ENCODE measurements around the gene ACKR3.

ACKR3 gene

GRCh38 chr2:236529606-236530005 lies 40.0 kb upstream of the ACKR3 start:
- no peak for DNase-seq (ENCODE audit: low read depth)
- no peak for TF ChIP-seq CTCF (IDR thresholded peaks at IDR 0.05; ENCODE audit: low read depth, low read length, missing control alignments)
- H3K4me3 ChIP-seq (ENCODE audit: low read depth, low read length), result no peak overlapping the region

DNA sequence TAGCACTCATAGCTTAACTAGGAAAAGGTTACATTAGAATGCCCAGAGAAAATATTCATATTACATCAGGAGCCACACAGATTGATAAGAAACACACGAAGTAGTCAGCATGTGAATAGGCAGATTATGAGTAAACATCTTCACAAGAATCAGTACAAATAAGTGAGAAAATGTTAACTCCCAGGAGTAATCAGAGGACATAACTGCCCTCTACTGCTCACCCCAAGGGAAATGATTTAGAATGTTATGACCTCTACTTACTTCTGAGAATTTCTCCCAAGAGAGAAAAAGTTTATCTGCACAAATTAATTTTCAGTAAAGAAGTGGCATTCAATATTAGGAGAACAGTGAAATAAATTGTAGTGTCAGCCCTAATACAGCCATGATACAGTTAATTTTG lies 39.1 kb upstream of the ACKR3 start:
- TF ChIP-seq CTCF (IDR thresholded peaks at IDR 0.05; ENCODE audit: low read depth, low read length, missing control alignments), result no peak
- no peak for DNase-seq (ENCODE audit: low read depth)
- H3K4me3 ChIP-seq (ENCODE audit: low read depth, low read length), result no peak overlapping the region

DNA sequence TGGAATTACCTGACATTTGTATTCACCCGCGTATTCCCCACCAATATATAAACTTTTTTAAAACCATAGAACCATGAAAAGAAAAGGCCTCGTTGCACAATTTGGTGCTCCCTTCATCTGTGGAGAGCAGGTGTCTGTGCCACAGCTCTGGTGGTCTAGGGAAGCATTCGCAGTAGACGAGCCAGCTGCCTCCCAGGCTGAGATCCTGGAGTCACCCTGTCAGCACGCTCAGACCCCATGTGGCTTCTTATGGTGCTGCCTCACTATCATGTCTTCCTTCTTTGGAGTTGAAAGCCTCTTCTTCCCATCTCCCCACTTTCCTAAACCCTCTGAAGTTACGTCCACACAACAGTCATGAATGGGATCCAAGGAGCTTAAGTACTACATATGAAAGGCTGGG lies 38.4 kb upstream of the ACKR3 start:
- DNase-seq (ENCODE audit: low read depth), result no peak
- TF ChIP-seq CTCF (IDR thresholded peaks at IDR 0.05; ENCODE audit: low read depth, low read length, missing control alignments), result no peak
- no peak overlapping the region for H3K4me3 ChIP-seq (ENCODE audit: low read depth, low read length)

DNA sequence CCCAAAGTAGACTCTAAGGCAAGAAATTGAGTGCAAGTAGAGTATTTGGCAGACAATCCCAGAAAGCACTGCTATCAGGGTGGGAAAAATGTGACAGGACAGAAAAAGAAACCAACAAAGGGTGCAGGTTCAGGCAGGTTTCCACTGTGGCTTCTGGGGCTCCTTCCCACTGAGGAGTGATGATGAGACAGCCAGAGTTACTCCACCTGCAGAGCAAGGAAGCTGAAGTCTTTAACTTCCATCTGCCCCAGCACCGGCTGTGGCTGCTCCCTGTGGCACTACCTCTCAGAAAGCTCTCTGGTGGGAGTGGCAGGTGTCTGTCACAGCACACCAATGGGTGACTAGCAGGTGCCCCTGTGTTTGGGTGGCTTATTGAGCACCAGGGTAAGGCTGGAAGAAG lies 37.6 kb upstream of the ACKR3 start:
- DNase-seq (ENCODE audit: low read depth), result no peak
- H3K4me3 ChIP-seq (ENCODE audit: low read depth, low read length), result no peak overlapping the region
- TF ChIP-seq CTCF (IDR thresholded peaks at IDR 0.05; ENCODE audit: low read depth, low read length, missing control alignments), result no peak

GRCh38 chr2:236533343-236533742 lies 36.3 kb upstream of the ACKR3 start:
- DNase-seq (ENCODE audit: low read depth), result no peak
- TF ChIP-seq CTCF (IDR thresholded peaks at IDR 0.05; ENCODE audit: low read depth, low read length, missing control alignments), result no peak
- no peak overlapping the region for H3K4me3 ChIP-seq (ENCODE audit: low read depth, low read length)

DNA sequence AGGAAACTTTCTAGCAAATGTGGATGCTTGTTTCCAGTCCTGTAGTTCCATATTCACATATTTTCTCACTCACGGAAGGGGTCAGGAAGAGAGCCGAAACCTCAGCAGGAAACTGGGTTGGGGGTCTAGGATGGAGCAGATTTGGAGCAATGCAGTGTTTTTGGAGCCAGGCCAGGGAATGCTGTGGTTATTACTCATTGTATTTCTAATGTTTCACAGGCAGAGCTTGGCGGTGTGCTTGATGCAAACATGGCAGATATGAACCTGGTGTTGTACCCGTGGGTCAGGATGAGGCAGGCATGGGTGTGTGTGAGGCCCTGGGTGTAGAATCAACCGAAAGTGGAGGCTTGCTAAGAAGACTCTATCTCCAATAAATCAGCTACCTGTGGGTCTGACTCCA lies 34.6 kb upstream of the ACKR3 start:
- no peak overlapping the region for H3K4me3 ChIP-seq (ENCODE audit: low read depth, low read length)
- no peak for TF ChIP-seq CTCF (IDR thresholded peaks at IDR 0.05; ENCODE audit: low read depth, low read length, missing control alignments)
- no peak for DNase-seq (ENCODE audit: low read depth)

DNA sequence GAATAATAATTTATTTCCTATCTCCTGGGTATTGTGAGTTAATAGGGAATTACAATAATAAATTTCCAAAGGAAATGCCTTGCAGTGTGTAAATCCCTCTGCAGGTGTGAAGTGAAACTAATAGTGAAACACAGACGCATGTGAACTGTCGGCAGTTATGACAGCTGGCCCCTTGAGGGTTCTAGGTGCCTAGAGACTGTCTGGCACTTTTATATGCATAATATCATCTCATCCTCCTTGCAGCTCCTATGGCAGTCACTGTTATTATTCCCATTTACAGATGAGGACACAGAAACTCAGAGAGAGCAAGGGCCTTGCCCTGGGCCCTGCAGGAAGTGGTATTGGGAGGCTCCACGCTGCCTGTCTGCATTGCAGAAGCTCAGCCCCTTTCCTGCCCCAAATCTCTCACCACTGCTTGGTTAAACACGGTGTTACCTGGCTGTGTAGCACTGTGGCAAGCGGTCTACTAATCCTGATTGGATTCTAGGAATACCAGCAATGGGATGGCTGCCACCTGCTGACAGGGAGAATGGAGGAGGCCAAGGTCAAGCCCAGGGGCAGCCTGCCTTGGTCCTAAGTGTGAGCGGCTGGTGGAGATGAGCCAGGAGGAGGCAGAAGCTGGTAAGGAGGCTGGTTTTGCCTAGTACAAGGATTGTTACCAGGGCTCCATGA lies 32.8 kb upstream of the ACKR3 start:
- no peak for DNase-seq (ENCODE audit: low read depth)
- TF ChIP-seq CTCF (IDR thresholded peaks at IDR 0.05; ENCODE audit: low read depth, low read length, missing control alignments), result no peak
- no peak overlapping the region for H3K4me3 ChIP-seq (ENCODE audit: low read depth, low read length)

Data from GM12864 (cell line).